COR-L47 (cell line): ENCODE measurements around the gene SPATA31C1.
"Not testable (repeated sequence)": the region's sequence is repeated elsewhere in the genome, so short reads cannot be mapped to it uniquely, and the experiment has no call there.

ENCODE experiments used
- DNase-seq: peaks from one replicate; lab custom pipeline; 2025; lab: John Stamatoyannopoulos, UW

The SPATA31C1 gene

GRCh38 chr9:87938336-87938735 is 20.6 kb downstream of the SPATA31C1 start:
- not testable (repeated sequence) for DNase-seq

GRCh38 chr9:87939096-87939495 is 21.3 kb downstream of the SPATA31C1 start:
- not testable (repeated sequence) for DNase-seq

GRCh38 chr9:87944096-87944495 is 26.3 kb downstream of the SPATA31C1 start:
- no peak for DNase-seq

GRCh38 chr9:87944682-87945081 is 26.9 kb downstream of the SPATA31C1 start:
- no peak for DNase-seq

- DNase-seq, result no peak
Observed at GRCh38 chr9:87950296-87950695, 32.5 kb downstream of the SPATA31C1 start.

- no peak for DNase-seq
Observed at GRCh38 chr9:87950765-87951488, 33.2 kb downstream of the SPATA31C1 start.

GRCh38 chr9:87954230-87954629 is 36.5 kb downstream of the SPATA31C1 start:
- DNase-seq, result no peak

GRCh38 chr9:87957839-87958238 is 40.1 kb downstream of the SPATA31C1 start:
- no peak for DNase-seq

- DNase-seq, result no peak
Observed at GRCh38 chr9:87958591-87958990, 40.8 kb downstream of the SPATA31C1 start.

- DNase-seq, result no peak
Observed at GRCh38 chr9:87959916-87960581, 42.3 kb downstream of the SPATA31C1 start.

- no peak for DNase-seq
Observed at GRCh38 chr9:87963770-87964169, 46.0 kb downstream of the SPATA31C1 start.

GRCh38 chr9:87964826-87965225 is 47.1 kb downstream of the SPATA31C1 start:
- DNase-seq, result no peak

- no peak for DNase-seq
Observed at GRCh38 chr9:87968155-87968554, 50.4 kb downstream of the SPATA31C1 start.

GRCh38 chr9:87970602-87971001 is 52.8 kb downstream of the SPATA31C1 start:
- no peak for DNase-seq

GRCh38 chr9:87973122-87973521 is 55.4 kb downstream of the SPATA31C1 start:
- DNase-seq, result no peak
